ENCODE results near the gene XPR1. TPM values are rescaled to one million over a fixed set of nuclear protein-coding genes. Genes with fewer than 3 reads are reported as not detected.
"Not testable (repeated sequence)": the region's sequence is repeated elsewhere in the genome, so short reads cannot be mapped to it uniquely, and the experiment has no call there.

Gene XPR1
- total RNA-seq, 4 donors from 2014 or later: 10.0 to 29.7 (median 26.2) TPM

GRCh38 chr1:180674603-180675530 lies 43.0 kb downstream of the XPR1 start:
- Histone ChIP-seq H3K4me3 (no peak overlapping the region), H3K4me1 (no peaks in the 10 kb centered on the region), H3K27me3 (no peaks in the 10 kb centered on the region), H3K27ac (no peak overlapping the region), H3K9me3 (peaks cover 0 to 18% of the 10 kb centered on the region in 2 donors), H3K36me3 (peaks cover 0 to 3% of the 10 kb centered on the region in 2 donors)
- TF ChIP-seq CTCF (IDR thresholded peaks at IDR 0.05): no peak
- TF ChIP-seq POLR2A (IDR thresholded peaks at IDR 0.05): no peak
- intact Hi-C loops (cut with DNase I; ENCODE audit: low total_unique reads): no loop called here
- DNase-seq: no peak

GRCh38 chr1:180675586-180675985 lies 43.8 kb downstream of the XPR1 start:
- Histone ChIP-seq H3K9me3 (peaks cover 0 to 13% of the 10 kb centered on the region in 2 donors), H3K4me1 (no peaks in the 10 kb centered on the region), H3K27me3 (no peaks in the 10 kb centered on the region), H3K4me3 (no peak overlapping the region), H3K27ac (no peak overlapping the region), H3K36me3 (no peaks in the 10 kb centered on the region)
- TF ChIP-seq POLR2A (IDR thresholded peaks at IDR 0.05) (no peak), CTCF (IDR thresholded peaks at IDR 0.05) (no peak)
- no peak for DNase-seq
- intact Hi-C loops (cut with DNase I; ENCODE audit: low total_unique reads): no loop called here

- TF ChIP-seq CTCF (IDR thresholded peaks at IDR 0.05) (no peak), POLR2A (IDR thresholded peaks at IDR 0.05) (no peak)
- no peak overlapping the region for H3K4me3 ChIP-seq
- no peak for DNase-seq
Observed at GRCh38 chr1:180680558-180681144, 48.8 kb downstream of the XPR1 start.

GRCh38 chr1:180683117-180683516 lies 51.3 kb downstream of the XPR1 start:
- H3K27ac ChIP-seq; intact Hi-C loops (cut with DNase I; ENCODE audit: low total_unique reads); H3K27me3 ChIP-seq; H3K4me3 ChIP-seq; H3K4me1 ChIP-seq; H3K9me3 ChIP-seq; H3K36me3 ChIP-seq; DNase-seq: not testable (repeated sequence)

More at GRCh38 chr1:180680558-180681144, 48.8 kb downstream of the XPR1 start:
- H3K36me3 ChIP-seq: no peaks in the 10 kb centered on the region
- intact Hi-C loops (cut with DNase I; ENCODE audit: low total_unique reads): no loop called here
- H3K27me3 ChIP-seq: no peaks in the 10 kb centered on the region
- no peaks in the 10 kb centered on the region for H3K9me3 ChIP-seq
- no peaks in the 10 kb centered on the region for H3K4me1 ChIP-seq
- H3K27ac ChIP-seq: no peak overlapping the region

- intact Hi-C loops (cut with DNase I; ENCODE audit: low total_unique reads): no loop called here
- Histone ChIP-seq H3K36me3 (no peaks in the 10 kb centered on the region), H3K4me3 (no peak overlapping the region), H3K27me3 (no peaks in the 10 kb centered on the region), H3K27ac (no peak overlapping the region), H3K9me3 (no peaks in the 10 kb centered on the region), H3K4me1 (no peaks in the 10 kb centered on the region)
- no peak for DNase-seq
- no peak for TF ChIP-seq CTCF (IDR thresholded peaks at IDR 0.05)
Observed at GRCh38 chr1:180691322-180691913, 59.6 kb downstream of the XPR1 start.

Measured in uterus (tissue), 4 donors.